B cell (primary cell): ENCODE results near the gene KRTAP10-12. TPM values are rescaled to one million over a fixed set of nuclear protein-coding genes. Genes with fewer than 3 reads are reported as not detected.

Experiments used
- ATAC-seq: fragments of 200-7000 bp; cut with Tn5 transposase; one replicate; pipeline ENCODE4 v1.10.0; 2021; ENCODE audit warnings: low read depth, mild to moderate bottlenecking, moderate number of reproducible peaks, moderate library complexity
- CTCF ChIA-PET: fragments of 350-600 bp; sonication (Branson Sonifier 250); formaldehyde crosslinking; loops from one replicate; lab custom pipeline; 2021; ENCODE audit warnings: antibody characterized with exemption, inconsistent platforms; lab: Charles Lee
- POLR2A ChIA-PET: fragments of 350-600 bp; sonication (Branson Sonifier 250); formaldehyde crosslinking; loops from one replicate; lab custom pipeline; 2021; ENCODE audit warnings: antibody characterized with exemption; lab: Charles Lee
- DNase-seq: peaks from one replicate; pipeline ENCODE4 v3.0.0; 2013
- H2AFZ ChIP-seq: 2 replicates; pipeline ENCODE4 v1.6.1; 2012; ENCODE audit warnings: mild to moderate bottlenecking, low read depth, low read length; ENCODE audit not compliant: insufficient read depth, poor library complexity, severe bottlenecking
- H3K27ac ChIP-seq, 2 donors: 1 replicate in 1 of 2; 2 replicates in 1 of 2; pipeline ENCODE4 v1.5.1; 2012 to 2013; ENCODE audit warnings: low read length in 2 of 2, mild to moderate bottlenecking in 2 of 2, moderate library complexity in 1 of 2
- H3K27me3 ChIP-seq, 4 experiments: fragments of 200-600 bp in 1 of 4; sonication (generic) in 1 of 4; replicated peaks in 1 of 4; 1 replicate in 2 of 4; 2 replicates in 2 of 4; pipeline versions ENCODE4 v1.6.1 to v1.7.0; 2013 to 2016; ENCODE audit warnings: low read length in 3 of 4, mild to moderate bottlenecking in 2 of 4, mixed read lengths in 1 of 4, moderate library complexity in 1 of 4; ENCODE audit not compliant: insufficient read depth in 4 of 4, control insufficient read depth in 3 of 4; ENCODE audit errors: control extremely low read depth in 1 of 4
- H3K36me3 ChIP-seq, 2 experiments: replicated peaks in 1 of 2; 1 replicate in 1 of 2; 2 replicates in 1 of 2; pipeline versions ENCODE4 v1.6.1 to v1.7.1; 2013; ENCODE audit warnings: low read length in 1 of 2; ENCODE audit not compliant: insufficient read depth in 2 of 2, control insufficient read depth in 1 of 2; ENCODE audit errors: control extremely low read depth in 1 of 2, extremely low read depth in 1 of 2
- H3K4me1 ChIP-seq, 2 donors: fragments of 200-600 bp in 1 of 2; sonication (generic) in 1 of 2; 1 replicate in 1 of 2; 2 replicates in 1 of 2; pipeline versions ENCODE4 v1.5.1 to v1.6.1; 2013 to 2017; ENCODE audit warnings: low read length in 2 of 2; ENCODE audit not compliant: control insufficient read depth in 2 of 2, insufficient read depth in 2 of 2
- H3K4me2 ChIP-seq: replicated peaks from 2 replicates; pipeline ENCODE3; 2012; ENCODE audit warnings: mild to moderate bottlenecking, low read depth, low read length; ENCODE audit not compliant: poor library complexity, severe bottlenecking
- H3K4me3 ChIP-seq, 5 experiments: fragments of 200-600 bp in 1 of 5; sonication (generic) in 1 of 5; 1 replicate in 3 of 5; 2 replicates in 2 of 5; pipeline versions ENCODE4 v1.5.1 to v1.7.0; 2011 to 2016; ENCODE audit warnings: low read length in 4 of 5, mild to moderate bottlenecking in 4 of 5, low read depth in 2 of 5, control low read depth in 1 of 5, moderate library complexity in 1 of 5; ENCODE audit not compliant: insufficient read depth in 1 of 5; ENCODE audit errors: control extremely low read depth in 1 of 5, extremely low read depth in 1 of 5
- H3K79me2 ChIP-seq: fragments of 200-600 bp; sonication (generic); one replicate; pipeline ENCODE4 v1.6.0; 2016; ENCODE audit warnings: low read length; ENCODE audit not compliant: control insufficient read depth, insufficient read depth
- H3K9ac ChIP-seq: fragments of 200-600 bp; sonication (generic); 2 replicates; pipeline ENCODE4 v1.6.1; 2017; ENCODE audit warnings: mild to moderate bottlenecking, low read length, moderate library complexity
- H3K9me3 ChIP-seq, 3 donors: one replicate each; pipeline versions ENCODE4 v1.6.1 to v1.7.1; 2013; ENCODE audit warnings: low read length in 2 of 3; ENCODE audit not compliant: control insufficient read depth in 2 of 3, insufficient read depth in 1 of 3; ENCODE audit errors: control extremely low read depth in 1 of 3
- H4K20me1 ChIP-seq: 2 replicates; pipeline ENCODE4 v1.6.0; 2012; ENCODE audit warnings: mild to moderate bottlenecking, low read length; ENCODE audit not compliant: insufficient read depth, control insufficient read depth, poor library complexity, severe bottlenecking
- H3K27ac Mint-ChIP-seq: one replicate; pipeline ENCODE4 v1.8.0; 2021; ENCODE audit warnings: mixed read lengths
- H3K27me3 Mint-ChIP-seq: one replicate; pipeline ENCODE4 v1.8.0; 2021; ENCODE audit warnings: mixed read lengths
- H3K4me1 Mint-ChIP-seq: one replicate; pipeline ENCODE4 v1.8.0; 2021; ENCODE audit warnings: mixed read lengths
- H3K4me3 Mint-ChIP-seq: one replicate; pipeline ENCODE4 v1.8.0; 2021; ENCODE audit warnings: mixed read lengths
- H3K9me3 Mint-ChIP-seq: one replicate; pipeline ENCODE4 v1.8.0; 2022; ENCODE audit warnings: mixed read lengths; ENCODE audit not compliant: insufficient read depth
- CTCF ChIP-seq: fragments of 200-600 bp; IDR thresholded peaks from one replicate; pipeline ENCODE4 v1.8.0; 2022; ENCODE audit warnings: antibody characterized with exemption, mild to moderate bottlenecking
- EZH2 ChIP-seq: IDR thresholded peaks from 2 replicates; pipeline ENCODE4 v1.6.1; 2012; ENCODE audit warnings: borderline replicate concordance, low read depth, mild to moderate bottlenecking, moderate library complexity, low read length; ENCODE audit not compliant: insufficient read depth, poor library complexity, severe bottlenecking
- WGBS: methylation state at CpG from one replicate; pipeline ENCODE4 v1.1.5; 2013; ENCODE audit warnings: missing lambda C conversion rate; ENCODE audit not compliant: insufficient coverage; 5-methylcytosine and 5-hydroxymethylcytosine counted together
- intact Hi-C: fragments of 100-400 bp; cut with micrococcal nuclease; formaldehyde crosslinking; loops from one replicate; pipeline ENCODE4 v1.10.0; 2022
- polyA plus RNA-seq: library from polyadenylated mRNA; depleted of rRNA; stranded (reverse); fragments of >200 nt; gene quantifications from 2 replicates; pipeline ENCODE4 v1.2.3, GENCODE V29; 2012
- total RNA-seq, 2 donors: library from RNA; stranded (reverse); fragments of 120-200 nt in 1 of 2; gene quantifications; 1 replicate in 1 of 2; 2 replicates in 1 of 2; pipeline versions ENCODE4 v1.2.3 to v1.2.4, GENCODE V29; 2013 to 2022

The KRTAP10-12 gene
- total and polyA plus RNA-seq, 2 donors (not counting 1 experiment from before 2014, with no cell fraction given): not detected

GRCh38 chr21:44729336-44730027 is 32.5 kb downstream of the KRTAP10-12 start:
- DNase-seq (no peak), ATAC-seq (no peak)
- Mint-ChIP-seq H3K27me3 (peaks cover 30% of the 10 kb centered on the region), H3K4me1 (no peaks in the 10 kb centered on the region), H3K4me3 (no peak overlapping the region), H3K9me3 (no peaks in the 10 kb centered on the region), H3K27ac (no peak overlapping the region)
- Histone ChIP-seq H3K9me3 (peaks cover 0 to 12% (median 0%) of the 10 kb centered on the region in 3 donors), H3K79me2 (no peaks in the 10 kb centered on the region), H3K4me1 (no peaks in the 10 kb centered on the region), H3K27me3 (peaks cover 0 to 10% (median 3%) of the 10 kb centered on the region in 4 experiments), H3K4me2 (no peak overlapping the region), H3K9ac (no peak overlapping the region), H2AFZ (no peak overlapping the region), H4K20me1 (no peaks in the 10 kb centered on the region), H3K4me3 (no peak overlapping the region), H3K36me3 (no peaks in the 10 kb centered on the region), H3K27ac (no peak overlapping the region)
- ChIA-PET POLR2A (no interaction called here), CTCF (no interaction called here)
- 93% methylated on average over 22 of the region's 23 CpGs for WGBS
- intact Hi-C loops: no loop called here
- TF ChIP-seq CTCF (no peak), EZH2 (no peak)

DNA sequence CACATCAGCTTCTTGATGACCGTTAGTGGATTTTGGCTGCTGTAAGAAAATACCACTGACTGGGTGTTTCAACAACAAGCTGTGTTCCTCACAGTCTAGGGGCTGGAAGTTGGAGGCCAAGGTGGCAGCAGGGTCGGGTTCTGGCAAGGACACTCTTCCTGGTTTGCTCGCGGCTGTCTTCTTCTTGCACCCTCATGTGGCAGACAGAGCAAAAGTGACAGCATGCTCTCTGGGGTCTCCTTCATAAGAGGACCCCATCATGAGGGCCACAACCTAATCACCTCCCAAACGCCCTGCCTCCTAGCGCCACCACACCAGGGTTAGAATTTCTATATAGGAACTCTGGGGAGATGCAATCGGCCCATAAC is 33.0 kb downstream of the KRTAP10-12 start:
- POLR2A ChIA-PET: no interaction called here
- Mint-ChIP-seq H3K27ac (no peak overlapping the region), H3K9me3 (no peaks in the 10 kb centered on the region), H3K4me3 (no peak overlapping the region), H3K27me3 (peaks cover 27% of the 10 kb centered on the region), H3K4me1 (no peaks in the 10 kb centered on the region)
- H3K4me1 ChIP-seq: no peaks in the 10 kb centered on the region
- CTCF ChIA-PET: no interaction called here
- H3K36me3 ChIP-seq: no peaks in the 10 kb centered on the region
- no peak overlapping the region for H3K4me2 ChIP-seq
- H4K20me1 ChIP-seq: no peaks in the 10 kb centered on the region
- H2AFZ ChIP-seq: no peak overlapping the region
- H3K79me2 ChIP-seq: no peaks in the 10 kb centered on the region
- H3K9ac ChIP-seq: no peak overlapping the region
- 88% methylated on average over 7 of the region's 7 CpGs for WGBS
- H3K27me3 ChIP-seq: peaks cover 0 to 9% (median 3%) of the 10 kb centered on the region in 4 experiments
- TF ChIP-seq CTCF (no peak), EZH2 (no peak)
- no peak for ATAC-seq
- DNase-seq: no peak
- no peak overlapping the region for H3K4me3 ChIP-seq
- no peak overlapping the region for H3K27ac ChIP-seq
- intact Hi-C loops: no loop called here
- peaks cover 0 to 16% (median 0%) of the 10 kb centered on the region in 3 donors for H3K9me3 ChIP-seq
